ENCODE measurements around the gene PAQR9.
"Not testable (repeated sequence)": the region's sequence is repeated elsewhere in the genome, so short reads cannot be mapped to it uniquely, and the experiment has no call there.

The PAQR9 gene

GRCh38 chr3:142963516-142964448, at the start of gene PAQR9:
Gene PAQR9, minus strand, starts transcription at chr3:142963674. Its CDS starts 338 bp downstream, at chr3:142963336.
- DNase-seq (ENCODE audit: extremely low read depth in 1 of 2, low read depth in 1 of 2), result no peak

- no peak for DNase-seq (ENCODE audit: extremely low read depth in 1 of 2, low read depth in 1 of 2)
These were observed 48.2 kb upstream of the PAQR9 start for GRCh38 chr3:143011705-143012104.

- DNase-seq (ENCODE audit: extremely low read depth in 1 of 2, low read depth in 1 of 2), result no peak
These were observed 46.5 kb upstream of the PAQR9 start for GRCh38 chr3:143010024-143010423.

GRCh38 chr3:143004823-143005222, 41.3 kb upstream of the PAQR9 start:
- no peak for DNase-seq (ENCODE audit: extremely low read depth in 1 of 2, low read depth in 1 of 2)

GRCh38 chr3:143002727-143003126, 39.3 kb upstream of the PAQR9 start:
- no peak for DNase-seq (ENCODE audit: extremely low read depth in 1 of 2, low read depth in 1 of 2)

- no peak for DNase-seq (ENCODE audit: extremely low read depth in 1 of 2, low read depth in 1 of 2)
These were observed 38.7 kb upstream of the PAQR9 start for GRCh38 chr3:143002083-143002712.

GRCh38 chr3:143001369-143002082, 38.1 kb upstream of the PAQR9 start, which contains the start of gene U2SURP:
Gene U2SURP, plus strand, starts transcription at chr3:143001570. Its CDS starts 59 bp downstream, at chr3:143001629.
- DNase-seq (ENCODE audit: extremely low read depth in 1 of 2, low read depth in 1 of 2), result peak; percentile 75 to 80

- DNase-seq (ENCODE audit: extremely low read depth in 1 of 2, low read depth in 1 of 2), result no peak
These were observed 37.5 kb upstream of the PAQR9 start for GRCh38 chr3:143001034-143001368.

GRCh38 chr3:143000528-143000927, 37.1 kb upstream of the PAQR9 start:
- no peak for DNase-seq (ENCODE audit: extremely low read depth in 1 of 2, low read depth in 1 of 2)

GRCh38 chr3:142999881-143000280, 36.4 kb upstream of the PAQR9 start:
- DNase-seq (ENCODE audit: extremely low read depth in 1 of 2, low read depth in 1 of 2), result no peak

- DNase-seq (ENCODE audit: extremely low read depth in 1 of 2, low read depth in 1 of 2), result no peak
These were observed 35.0 kb upstream of the PAQR9 start for GRCh38 chr3:142998439-142998838.

GRCh38 chr3:142997330-142997729, 33.9 kb upstream of the PAQR9 start:
- no peak for DNase-seq (ENCODE audit: extremely low read depth in 1 of 2, low read depth in 1 of 2)

GRCh38 chr3:142993958-142994442, 30.5 kb upstream of the PAQR9 start:
- DNase-seq (ENCODE audit: extremely low read depth in 1 of 2, low read depth in 1 of 2), result peak in 1 of 2 donors; percentile 31

- DNase-seq (ENCODE audit: extremely low read depth in 1 of 2, low read depth in 1 of 2), result no peak
These were observed 28.8 kb upstream of the PAQR9 start for GRCh38 chr3:142992323-142992722.

- no peak for DNase-seq (ENCODE audit: extremely low read depth in 1 of 2, low read depth in 1 of 2)
These were observed 27.2 kb upstream of the PAQR9 start for GRCh38 chr3:142990721-142991120.

- not testable (repeated sequence) for DNase-seq (ENCODE audit: extremely low read depth in 1 of 2, low read depth in 1 of 2)
These were observed 25.4 kb upstream of the PAQR9 start for GRCh38 chr3:142988826-142989225.

- not testable (repeated sequence) for DNase-seq (ENCODE audit: extremely low read depth in 1 of 2, low read depth in 1 of 2)
These were observed 24.7 kb upstream of the PAQR9 start for GRCh38 chr3:142988221-142988620.

GRCh38 chr3:142987707-142988106, 24.2 kb upstream of the PAQR9 start:
- no peak for DNase-seq (ENCODE audit: extremely low read depth in 1 of 2, low read depth in 1 of 2)

- DNase-seq (ENCODE audit: extremely low read depth in 1 of 2, low read depth in 1 of 2), result no peak
These were observed 23.7 kb upstream of the PAQR9 start for GRCh38 chr3:142987080-142987700.

GRCh38 chr3:142984255-142984654, 20.8 kb upstream of the PAQR9 start:
- no peak for DNase-seq (ENCODE audit: extremely low read depth in 1 of 2, low read depth in 1 of 2)

GRCh38 chr3:142983318-142983717, 19.8 kb upstream of the PAQR9 start:
- no peak for DNase-seq (ENCODE audit: extremely low read depth in 1 of 2, low read depth in 1 of 2)
